DMS114 treated with DMSO at 0.1 percent for 48 hours (cell line): ENCODE results near the gene USF1.
"Not testable (repeated sequence)": the region's sequence is repeated elsewhere in the genome, so short reads cannot be mapped to it uniquely, and the experiment has no call there.

Experiments used
- DNase-seq: peaks from one replicate; lab custom pipeline; 2025; ENCODE audit not compliant: unreplicated experiment; lab: John Stamatoyannopoulos, UW

Gene USF1

DNA sequence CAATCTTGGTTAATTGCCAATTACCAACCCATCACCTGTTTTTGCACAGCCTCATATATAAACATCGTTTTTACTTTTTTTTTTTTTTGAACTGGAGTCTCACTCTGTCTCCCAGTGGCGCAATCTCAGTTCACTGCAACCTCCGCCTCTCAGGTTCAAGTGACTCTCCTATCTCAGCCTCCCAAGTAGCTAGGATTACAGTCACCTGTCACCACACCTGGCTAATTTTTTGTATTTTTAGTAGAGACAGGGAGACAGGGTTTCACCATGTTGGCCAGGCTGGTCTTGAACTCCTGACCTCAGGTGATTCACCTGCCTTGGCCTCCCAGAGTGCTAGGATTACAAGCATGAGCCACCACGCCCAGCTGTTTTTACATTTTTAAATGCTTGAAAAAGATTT, 53.7 kb downstream of the USF1 start:
- DNase-seq = not testable (repeated sequence)
